Dedifferentiated amniotic fluid mesenchymal stem cell (primary cell): Measurements from ENCODE around the gene DPP10.
"Not testable (repeated sequence)": the region's sequence is repeated elsewhere in the genome, so short reads cannot be mapped to it uniquely, and the experiment has no call there.

Experiments
- DNase-seq: peaks from one replicate; pipeline ENCODE4 v3.0.0-alpha.2; 2016; ENCODE audit errors: extremely low spot score

DPP10 gene

DNA sequence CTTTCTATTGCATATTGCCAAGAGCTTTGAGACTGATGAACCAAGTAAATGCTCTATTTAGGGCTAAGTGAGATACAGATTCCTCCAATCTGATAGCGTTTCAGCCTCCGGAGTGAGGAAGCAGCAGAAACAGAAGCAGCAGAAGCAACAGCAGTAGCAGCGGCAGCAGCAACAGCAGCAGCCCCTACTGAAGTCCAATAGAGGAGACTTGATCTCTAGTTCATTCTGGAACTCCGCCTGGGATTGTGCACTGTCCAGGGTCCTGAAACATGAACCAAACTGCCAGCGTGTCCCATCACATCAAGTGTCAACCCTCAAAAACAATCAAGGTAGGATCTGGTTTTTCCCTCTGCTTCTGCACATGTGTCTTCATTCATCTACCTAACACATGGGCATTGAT, at the start of gene DPP10:
DPP10 (plus strand) TSS at position 132 of the 400 bp plus-strand sequence.
- DNase-seq, result no peak

DNA sequence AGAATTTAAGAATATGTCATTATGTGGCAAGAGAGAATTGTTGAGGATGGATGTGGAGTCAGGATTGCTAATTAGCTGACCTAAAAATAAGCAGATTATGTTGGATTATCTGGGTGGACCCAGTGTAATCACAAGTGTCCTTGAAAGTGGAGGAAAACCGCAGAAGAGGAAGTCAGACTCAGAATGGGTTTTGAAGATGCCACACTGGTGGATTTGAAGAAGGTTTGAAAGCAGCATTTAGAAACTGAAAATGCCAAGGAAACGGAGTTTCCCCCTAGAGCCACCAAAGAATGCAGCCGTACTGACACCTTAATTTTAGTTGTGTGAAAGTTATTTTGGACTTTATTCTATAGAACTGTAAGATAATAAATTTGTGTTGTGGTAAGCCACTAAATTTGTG, 41.6 kb upstream of the DPP10 start:
- no peak for DNase-seq

DNA sequence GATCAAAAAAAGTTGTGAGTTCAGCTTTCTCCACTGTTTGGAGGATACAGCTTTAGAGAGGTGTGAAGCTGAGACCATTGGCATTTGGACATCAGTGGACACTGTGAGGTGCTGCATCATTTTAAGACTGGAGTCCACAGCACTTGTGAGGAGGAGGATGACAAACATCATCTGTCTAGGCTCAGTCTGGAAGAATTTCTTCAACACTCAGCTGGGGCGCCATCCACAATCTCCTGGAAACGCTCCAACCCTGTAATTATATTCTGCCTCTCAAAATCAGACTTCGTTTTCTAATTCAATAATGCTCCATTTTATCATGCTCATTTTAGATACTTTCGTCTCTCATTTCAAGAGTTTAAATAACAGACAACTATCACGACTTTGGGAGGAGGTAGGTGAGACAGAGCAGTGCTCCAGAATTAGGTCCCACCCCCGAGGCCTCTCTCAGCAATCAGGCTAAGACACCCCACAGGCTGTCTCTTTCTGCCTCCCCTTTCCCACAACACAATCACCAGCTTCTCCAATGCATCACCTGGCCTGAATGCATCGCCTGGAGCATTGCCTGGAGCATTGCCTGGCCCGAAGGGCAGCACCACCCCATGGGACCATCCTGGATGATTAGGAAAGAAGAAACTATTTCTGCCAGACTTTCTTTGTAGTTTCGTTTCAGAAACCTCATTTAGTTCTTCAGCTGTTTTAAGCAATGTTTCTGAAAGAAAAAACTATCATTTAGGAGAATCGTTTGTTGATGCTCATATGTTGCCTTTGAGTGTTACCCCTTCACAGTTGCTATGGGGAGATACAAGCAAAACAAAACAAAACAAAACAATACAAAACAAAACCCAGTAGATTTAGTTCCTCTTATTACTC, 37.0 kb upstream of the DPP10 start:
- no peak for DNase-seq

DNA sequence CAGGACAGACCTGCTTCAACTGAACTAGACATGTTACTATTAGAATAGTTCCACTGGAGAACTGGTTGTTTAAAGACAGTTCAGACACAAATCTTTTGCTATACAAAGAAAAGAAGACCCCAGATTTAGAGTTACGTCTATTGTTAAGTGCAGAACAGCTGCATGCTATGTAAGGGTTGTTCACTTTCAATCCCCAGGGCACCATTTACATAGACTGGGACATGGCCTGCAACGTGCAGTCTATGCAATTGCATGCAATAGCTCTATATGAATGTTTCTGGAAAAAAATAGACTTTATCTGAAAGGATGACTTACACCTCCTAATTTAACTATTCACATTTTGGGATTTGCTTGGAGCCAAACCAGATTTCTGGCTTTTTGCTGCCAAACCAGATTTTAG, 36.1 kb upstream of the DPP10 start:
- DNase-seq, result no peak

DNA sequence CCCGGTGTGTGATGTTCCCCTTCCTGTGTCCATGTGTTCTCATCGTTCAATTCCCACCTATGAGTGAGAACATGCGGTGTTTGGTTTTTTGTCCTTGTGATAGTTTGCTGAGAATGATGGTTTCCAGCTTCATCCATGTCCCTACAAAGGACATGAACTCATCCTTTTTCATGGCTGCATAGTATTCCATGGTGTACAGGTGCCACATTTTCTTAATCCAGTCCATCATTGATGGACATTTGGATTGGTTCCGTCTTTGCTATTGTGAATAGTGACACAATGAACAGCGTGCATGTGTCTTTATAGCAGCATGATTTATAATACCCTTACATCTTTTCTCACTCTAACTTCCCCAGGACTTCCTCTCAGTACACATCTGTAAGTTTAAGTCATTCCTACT, 35.1 kb upstream of the DPP10 start:
- not testable (repeated sequence) for DNase-seq

DNA sequence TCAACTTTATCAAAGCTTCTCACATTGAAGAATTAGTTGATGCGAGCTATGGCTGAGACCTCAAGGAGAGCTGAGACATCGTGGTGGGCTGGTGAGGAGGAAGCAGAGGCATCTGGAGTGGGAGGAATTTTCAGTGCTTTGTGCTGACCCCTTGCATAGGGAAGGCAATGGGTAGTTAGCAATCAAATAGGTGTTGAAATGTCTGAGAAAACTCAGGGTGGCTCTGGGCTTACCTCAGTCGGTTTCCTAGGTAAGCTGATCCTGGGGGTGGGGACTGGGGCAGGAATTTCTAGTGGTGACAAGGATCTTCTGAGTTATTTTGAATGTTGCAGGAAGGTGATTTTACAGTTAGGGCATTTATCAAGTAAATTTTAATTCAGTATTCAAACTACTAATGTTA, 20.7 kb upstream of the DPP10 start:
- no peak for DNase-seq

DNA sequence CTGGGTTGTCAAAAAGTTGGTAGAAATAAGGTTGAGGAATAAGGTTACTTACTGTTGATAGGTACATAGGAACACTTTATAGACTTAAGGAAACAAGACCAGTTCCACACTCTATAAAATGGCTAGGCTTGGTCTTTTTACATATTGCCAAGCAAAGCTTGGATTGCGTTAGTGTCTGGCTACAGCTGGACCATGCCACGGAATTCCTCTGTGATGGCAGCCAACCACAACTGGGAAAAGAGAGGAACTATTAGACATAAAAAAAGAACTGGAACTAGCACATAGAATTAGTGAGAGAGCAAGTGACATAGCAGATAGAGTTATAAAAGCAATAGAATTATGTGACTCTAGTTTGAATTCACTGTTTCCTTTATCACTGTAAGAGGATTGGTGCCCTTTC, 17.7 kb upstream of the DPP10 start:
- no peak for DNase-seq

DNA sequence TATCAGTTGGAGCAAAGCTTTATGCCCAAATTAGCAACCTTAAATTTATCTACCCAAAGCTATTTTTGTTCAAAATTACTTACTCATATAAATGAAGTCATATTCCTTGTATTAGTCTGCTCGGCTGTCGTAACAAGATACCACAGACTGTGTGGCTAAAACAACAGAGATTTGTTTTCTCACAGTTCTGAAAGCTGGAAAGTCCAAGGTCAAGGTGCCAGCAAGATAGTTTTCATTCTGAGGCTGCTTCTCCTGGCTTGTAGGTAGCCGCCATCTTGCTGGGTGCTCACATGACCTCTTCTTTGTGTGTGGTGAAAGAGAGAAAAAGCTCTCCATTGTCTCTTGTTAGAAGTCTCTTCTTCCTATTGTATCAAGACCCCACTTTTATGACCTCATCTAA, 15.7 kb upstream of the DPP10 start:
- DNase-seq, result no peak

DNA sequence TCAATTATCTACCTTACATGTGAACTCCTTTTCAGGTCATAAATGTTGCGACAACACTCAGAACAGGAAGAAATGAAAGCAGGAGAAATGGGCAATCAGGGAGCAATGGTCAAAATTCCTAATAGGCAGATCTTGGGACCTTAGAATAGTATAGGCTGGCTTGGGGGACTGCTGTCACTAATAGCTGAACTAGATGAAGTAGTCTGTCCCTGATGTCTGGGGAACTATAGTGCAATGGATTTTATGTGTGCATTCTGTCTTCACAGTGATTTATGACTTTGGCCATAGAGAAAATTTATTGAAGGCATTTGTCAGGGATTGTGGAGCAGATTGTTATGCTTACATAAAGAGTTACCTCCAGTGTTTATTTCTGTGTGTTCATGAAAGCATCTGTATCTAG, 6.1 kb upstream of the DPP10 start:
- DNase-seq, result no peak

DNA sequence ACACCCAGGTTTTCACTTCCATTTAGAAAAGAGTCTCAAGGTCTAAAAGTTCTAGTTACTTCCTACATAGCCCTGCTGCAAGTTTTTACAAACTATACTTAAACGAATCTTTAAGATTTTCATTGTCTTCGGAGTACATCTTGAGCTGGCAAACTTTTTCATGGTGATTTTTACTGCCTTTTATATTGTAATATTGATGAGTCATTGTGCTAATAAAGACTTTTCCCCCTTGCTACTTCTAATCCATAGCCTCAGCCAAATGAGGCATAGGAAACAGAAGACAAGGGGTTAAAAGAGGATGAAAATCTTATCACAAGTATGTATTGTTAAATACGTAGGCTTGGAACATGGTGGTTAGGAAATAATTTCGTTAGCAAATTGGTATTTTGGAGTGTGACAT, 4.1 kb downstream of the DPP10 start:
- no peak for DNase-seq

DNA sequence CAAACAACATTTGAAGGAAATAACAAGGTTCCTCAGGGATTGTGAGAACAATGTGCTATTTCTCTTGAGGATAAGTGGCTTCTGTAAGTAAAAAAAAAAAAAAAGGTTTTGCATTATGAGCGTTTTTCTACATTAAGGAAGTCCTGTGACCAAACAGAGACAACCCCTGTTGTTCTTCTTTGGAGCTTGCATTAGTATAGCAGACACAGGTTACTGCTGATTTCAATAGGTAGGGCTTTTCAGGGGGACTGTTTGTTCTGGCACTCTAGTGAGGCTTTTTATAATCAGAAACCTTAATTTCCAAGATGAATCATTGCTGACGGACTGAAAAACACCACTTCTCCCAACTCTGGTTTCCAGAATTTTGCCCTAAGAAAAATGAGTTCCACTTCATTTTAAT, 8.2 kb downstream of the DPP10 start:
- no peak for DNase-seq

DNA sequence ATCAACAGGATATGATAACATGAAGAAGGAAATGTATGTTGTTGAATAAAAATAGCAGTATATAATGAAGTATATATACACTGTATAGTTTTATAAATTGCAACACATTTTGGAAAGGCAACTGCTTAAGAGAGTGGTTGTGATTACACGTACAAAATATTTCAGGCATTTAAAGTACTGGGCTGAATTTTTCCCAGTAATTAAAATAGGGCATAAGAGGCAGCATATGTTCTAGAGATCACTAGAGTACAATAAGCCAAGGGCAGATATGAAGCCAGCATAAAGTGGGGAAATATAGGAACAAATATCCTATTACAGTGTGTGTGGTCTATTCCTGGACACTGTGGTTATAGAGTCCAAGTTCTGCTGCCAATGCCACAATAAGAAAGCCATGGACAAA, 14.1 kb downstream of the DPP10 start:
- DNase-seq, result no peak

DNA sequence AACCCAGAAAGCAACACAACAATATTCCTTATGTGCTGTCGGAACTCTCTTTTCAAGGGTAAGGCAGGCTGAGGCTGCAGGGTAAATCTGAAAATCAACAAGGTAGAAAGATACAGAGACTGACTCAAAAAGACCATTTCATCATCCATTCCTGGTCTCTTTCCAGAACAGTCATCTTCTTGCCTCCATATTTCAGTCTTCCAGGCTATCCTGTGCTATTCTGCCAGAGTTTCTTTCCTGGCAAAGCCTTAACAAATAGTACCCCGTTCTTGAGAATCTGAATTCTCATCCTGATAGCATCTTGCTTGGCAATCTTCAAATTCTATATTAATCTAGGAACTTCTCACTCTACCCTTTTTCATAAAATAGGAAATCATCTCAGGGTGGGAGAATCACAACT, 15.5 kb downstream of the DPP10 start:
- no peak for DNase-seq

DNA sequence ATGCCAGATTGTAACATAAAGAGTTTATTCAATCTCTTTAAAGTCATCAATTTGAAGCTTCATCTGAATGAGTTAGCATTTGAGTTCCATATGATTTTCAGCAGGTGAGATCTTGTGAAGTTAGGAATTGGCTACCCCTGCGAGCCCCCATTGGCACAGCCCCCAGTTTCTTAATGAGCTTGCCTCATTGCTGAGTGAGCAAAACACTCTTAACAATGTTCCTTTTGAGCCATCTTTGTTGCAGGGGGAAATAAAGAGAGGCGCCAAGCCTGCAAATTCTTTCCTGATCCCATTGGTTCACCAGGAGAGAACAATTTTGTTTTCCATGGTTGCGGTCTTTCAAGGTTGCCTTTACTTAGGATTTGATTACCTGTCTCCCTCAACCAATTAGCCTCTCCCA, 18.7 kb downstream of the DPP10 start:
- no peak for DNase-seq

DNA sequence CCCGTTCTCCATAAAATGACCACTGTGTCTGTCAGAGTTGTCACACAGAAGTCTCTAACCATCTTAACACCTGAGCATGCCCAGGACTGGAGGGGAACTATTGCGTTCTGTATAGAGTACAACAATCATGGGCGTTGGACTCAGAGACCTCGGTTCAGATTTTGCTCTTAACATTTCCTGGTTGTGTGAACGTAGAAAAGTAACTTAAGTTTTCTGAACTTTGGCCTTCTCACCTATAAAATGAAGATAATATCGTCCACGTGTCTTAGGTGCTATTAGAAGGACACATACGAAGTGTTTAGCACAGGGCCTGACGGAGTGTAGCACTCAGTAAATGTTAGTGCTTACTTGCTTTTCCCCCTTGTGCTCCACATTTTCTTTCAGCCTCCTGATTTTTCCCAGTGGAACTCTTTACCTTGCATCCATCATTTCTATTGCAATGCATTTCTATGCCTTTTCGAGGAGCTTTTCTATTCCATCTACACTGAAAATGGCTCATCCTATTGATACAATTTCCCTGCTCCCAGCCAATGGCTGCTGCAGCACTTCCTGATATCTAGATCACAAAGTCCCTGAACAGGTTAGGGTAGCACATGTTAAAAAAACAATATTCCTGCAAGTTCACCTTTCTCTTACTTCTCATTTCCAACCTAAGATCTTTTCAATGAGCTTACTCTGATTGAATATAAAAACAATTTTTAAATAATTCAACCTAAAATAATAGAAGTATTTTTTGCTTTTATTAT, 22.7 kb downstream of the DPP10 start:
- no peak for DNase-seq

DNA sequence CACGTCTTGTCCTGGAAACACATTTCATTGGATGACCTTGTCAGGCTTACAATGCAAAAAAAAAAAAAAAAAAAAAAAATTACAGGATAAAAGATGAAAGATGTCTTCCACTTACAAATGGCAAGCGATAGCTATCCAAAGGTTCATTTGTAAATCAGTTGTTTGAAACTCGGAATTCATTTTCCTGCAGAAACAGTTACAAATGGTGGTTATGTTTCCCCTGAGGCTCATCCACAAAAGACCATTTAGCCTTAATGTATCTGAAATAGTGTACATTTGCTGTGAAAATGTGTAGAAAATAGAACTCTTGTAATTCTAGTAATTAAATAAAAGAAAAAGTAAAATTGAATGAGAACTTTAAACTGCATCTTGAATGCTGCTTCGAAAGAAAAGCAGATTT, 25.9 kb downstream of the DPP10 start:
- DNase-seq, result no peak

DNA sequence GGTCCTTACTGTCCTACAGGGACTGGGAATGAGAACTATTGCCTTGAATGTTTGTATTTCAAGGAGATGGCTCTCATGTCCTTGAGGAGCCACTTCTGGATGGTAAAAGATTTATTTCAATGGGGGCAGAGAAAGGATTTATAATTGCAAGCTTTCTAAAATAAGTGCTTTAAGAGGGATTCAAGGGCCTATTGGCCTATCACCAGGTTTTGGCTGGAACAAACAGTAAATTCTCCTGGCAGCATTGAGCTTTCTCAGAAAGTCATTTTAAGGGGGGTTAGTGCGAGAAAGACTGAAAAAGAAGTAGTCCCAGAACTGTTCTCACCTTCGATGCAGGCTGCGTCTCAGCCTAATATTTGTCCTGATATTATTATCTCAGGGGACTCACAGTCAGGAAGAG, 29.8 kb downstream of the DPP10 start:
- no peak for DNase-seq

DNA sequence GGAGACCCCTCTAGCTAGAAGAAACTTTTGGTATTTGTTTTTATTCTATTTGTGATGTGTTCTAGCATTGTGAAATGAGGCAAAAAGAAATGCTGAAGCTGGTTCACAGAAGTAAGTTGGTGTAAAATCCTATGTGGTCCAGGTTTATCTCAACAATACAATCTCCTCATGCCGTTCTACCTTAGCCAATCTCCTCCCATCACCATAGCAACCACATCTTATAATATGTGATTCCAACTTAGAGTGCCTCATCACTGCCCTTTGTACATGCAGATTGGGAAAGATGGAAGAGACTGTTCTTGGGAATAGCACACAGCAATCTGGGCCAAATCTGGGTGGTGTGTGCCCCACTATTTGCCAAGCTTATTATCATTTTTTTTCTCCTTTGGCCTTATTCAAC, 30.3 kb downstream of the DPP10 start:
- no peak for DNase-seq

DNA sequence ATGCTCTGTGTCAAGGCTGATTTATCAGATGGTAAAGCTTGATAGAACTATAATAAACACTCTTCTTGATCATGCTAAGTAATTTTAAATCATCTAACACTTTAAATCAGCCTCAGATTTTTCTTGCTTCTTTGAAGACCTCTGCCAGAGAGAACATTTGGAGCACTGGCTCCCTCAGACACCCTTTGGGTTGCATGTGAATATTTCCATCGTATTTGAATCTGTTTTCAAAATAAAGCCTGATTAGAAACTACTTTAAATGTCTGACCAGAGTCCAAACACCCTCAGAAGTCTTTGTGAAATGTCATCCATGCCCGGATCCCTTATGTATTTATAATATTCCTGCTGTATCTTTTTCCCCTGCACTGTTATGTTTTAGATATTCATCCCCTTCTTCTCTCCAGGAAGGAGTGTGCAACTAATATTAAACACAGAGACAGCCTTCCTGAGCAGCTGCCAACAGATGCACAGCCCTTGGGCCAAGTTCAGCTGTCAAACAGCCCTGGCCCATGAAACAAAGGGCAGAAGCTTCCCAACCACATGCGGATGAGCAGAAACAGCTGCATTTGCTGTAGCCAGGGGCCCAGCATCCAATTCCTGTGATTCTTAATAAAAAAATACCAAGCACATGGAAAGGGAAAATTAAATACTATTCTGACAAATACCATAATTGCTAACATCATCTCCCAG, 46.5 kb downstream of the DPP10 start:
- no peak for DNase-seq

DNA sequence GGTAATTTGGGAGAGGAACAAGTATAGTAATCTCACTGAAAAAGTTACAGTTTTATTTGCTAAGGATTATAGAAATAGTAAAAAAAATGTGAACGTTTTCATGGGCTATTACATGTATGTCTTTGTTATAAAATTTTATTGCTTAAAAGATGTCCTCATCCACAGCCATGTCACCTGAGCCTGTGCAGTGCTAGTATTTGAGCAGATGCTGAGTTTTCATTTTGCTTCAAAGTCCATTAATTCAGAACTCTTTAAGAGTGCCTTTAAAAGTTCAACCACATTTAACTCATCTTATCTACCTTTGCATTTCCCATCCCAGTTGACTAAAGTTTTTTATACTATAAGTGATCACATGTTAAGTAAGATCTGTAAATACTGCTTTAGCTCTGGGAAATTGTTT, 52.6 kb downstream of the DPP10 start:
- DNase-seq, result no peak

DNA sequence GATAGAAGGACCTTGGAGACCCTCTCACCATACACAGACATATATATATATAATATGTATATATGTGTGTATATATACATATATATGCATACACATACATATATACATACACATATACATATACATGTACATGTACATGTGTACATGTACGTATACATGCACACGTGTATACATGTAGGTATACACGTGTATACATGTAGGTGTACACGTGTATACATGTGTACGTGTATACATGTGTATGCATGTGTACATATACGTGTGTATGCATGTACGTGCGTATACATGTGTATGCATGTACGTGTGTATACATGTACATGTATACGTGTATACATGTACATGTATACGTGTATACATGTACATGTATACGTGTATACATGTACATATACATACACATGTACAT, 54.5 kb downstream of the DPP10 start:
- no peak for DNase-seq

DNA sequence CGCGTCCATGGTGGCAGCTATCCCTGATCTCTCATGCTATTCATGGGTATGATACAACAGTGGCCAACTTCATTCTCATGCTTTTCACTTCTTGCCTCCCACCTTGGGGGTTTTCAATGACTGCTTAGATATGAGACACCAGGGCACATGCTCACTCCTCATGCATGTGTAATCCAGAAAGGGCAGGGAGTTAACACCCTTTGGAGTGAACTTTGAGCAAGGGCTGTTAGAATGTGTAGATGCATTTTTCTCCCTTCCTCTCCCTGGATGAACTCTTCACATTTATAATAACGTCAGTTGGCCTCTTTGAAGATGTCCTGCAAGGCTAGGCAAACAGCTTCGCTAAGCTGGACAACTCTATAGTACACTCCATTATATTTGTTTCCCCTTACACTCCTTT, 56.7 kb downstream of the DPP10 start:
- no peak for DNase-seq

DNA sequence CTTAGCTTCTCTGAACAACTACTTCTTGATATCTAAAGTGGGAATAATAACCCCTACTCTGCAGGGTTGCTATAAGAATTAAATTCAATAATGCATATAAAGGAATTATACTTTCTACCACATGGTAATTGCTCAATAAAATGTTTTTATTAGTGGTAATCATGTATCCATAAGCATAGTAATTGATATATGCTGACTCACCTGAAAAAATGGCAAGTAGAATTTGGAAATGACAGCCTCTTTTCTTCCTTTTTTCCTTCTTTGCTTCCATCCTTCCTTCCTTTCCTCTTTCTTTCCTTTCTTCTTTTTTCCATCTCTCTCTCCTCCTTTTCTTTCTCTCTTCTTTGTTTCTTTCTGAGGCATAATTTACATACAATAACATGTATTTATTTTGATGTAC, 65.3 kb downstream of the DPP10 start:
- DNase-seq, result no peak
